CD4-positive, alpha-beta T cell treated with Interleukin-4 for 4 hours (primary cell): ENCODE results near the gene PURA.
"Not testable (repeated sequence)": the region's sequence is repeated elsewhere in the genome, so short reads cannot be mapped to it uniquely, and the experiment has no call there.

ENCODE experiments used
- DNase-seq: peaks from one replicate; pipeline ENCODE4 v3.0.0-alpha.2; 2020

The PURA gene

DNA sequence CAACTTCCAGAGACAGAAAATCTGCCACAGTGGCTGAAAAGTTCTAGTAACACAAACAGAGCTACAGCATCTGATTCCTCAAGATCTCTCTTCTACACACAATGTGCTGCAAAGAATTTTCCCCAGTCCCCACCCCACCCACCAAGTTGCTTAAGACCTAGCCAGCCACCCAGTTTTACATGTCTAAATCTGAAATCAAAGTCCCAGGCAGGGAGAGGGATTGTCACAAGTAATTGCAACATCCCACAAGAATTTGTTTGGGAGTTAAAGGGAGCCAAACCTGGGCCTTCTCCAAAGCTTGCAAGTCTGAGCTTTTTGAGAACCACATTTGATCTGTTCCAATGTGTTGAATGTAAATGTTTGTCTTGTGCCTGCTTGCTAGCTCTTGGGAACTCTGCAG lies 27.3 kb downstream of the PURA start:
- no peak for DNase-seq

DNA sequence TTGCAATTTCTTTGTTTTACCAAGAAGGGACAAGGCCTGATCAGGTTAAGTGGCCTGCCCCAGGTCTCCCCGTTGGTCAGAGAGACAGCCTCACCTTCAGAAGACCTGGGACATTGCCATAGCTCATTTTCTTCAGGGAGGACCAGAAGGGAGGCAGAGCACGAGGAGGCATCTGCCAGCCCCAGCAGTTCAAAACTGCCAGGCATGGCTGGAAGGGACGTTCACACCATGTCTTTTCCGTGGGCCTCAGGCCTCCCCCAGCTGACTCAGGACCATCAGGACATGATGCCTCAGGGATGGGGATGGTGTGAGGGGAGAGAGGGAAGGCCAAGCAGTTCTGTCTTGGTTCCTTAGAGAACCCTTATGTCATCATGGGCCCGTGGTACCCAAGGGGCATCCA lies 28.3 kb downstream of the PURA start:
- no peak for DNase-seq

DNA sequence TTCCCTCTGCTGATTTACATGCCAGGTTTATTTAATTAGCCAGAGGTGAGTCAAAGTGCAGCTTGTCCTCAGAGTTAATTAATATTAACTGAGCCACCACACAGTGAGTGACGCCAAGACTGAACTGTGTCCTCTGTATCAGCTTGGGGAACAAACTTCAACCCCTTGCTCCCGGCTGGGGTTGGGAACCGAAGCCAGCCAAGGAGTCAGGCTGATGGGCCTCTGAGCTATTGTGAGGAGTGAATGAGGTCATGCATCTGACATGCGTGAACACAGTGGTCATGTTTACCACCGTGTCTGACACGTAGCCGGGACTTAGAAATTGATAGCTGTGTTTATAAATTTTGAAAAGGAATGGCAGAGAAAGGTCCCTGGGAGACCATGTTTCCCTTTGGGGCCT lies 28.9 kb downstream of the PURA start:
- no peak for DNase-seq

DNA sequence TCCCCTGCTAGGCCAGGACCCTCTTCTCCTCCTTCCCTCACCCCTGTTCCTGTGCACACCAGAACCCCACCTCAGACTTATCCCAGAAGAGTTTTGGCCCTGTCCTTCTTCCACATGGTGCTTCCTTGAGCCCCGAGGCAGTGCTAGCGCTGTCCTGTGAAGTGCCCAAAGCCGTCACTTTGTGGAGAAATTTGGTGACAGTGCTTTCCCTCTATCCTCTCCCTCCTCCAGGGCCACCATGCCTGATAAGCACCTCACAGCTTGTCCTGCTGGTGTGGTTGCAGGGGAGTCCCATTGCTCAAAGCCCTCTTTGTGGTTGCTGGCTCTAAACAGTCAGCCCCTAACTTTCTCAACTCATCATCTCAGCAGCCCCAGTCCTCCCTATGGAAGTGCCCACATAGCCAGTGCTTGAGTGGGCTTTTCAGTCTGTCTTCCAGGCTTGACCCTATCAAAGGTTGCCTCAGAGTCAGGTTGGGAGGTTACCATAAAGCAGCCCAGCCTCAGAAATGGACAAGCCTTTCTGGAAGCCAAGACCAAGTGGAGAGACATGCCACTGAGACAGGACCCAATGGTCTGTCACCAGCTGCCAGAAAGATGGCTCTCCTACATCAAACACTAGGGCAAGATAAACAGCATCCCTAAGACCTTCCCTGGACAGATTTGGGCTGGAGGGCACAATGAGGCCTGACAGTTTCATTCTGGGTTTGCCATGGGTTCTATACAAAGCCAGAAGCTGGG lies 29.8 kb downstream of the PURA start:
- DNase-seq, result no peak

DNA sequence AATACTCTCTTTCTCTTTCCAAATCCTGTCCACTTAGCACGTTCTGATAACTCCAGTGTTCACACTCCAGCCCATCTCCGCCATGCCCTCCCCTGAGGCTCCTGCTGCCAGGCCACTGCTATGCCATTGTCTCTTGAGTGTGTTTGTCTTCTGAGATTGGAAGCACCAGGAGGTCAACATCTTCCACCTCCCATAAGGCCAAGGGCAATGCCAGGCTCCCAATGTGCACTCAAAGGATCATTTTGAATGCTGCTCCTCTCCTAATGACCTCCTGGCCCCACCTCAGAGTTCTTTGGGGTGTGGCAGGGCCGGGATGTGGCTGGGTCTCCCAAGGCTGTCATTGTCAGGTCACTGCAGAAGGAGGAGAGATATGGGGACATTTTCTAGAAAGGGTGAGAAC lies 31.3 kb downstream of the PURA start:
- DNase-seq, result no peak

DNA sequence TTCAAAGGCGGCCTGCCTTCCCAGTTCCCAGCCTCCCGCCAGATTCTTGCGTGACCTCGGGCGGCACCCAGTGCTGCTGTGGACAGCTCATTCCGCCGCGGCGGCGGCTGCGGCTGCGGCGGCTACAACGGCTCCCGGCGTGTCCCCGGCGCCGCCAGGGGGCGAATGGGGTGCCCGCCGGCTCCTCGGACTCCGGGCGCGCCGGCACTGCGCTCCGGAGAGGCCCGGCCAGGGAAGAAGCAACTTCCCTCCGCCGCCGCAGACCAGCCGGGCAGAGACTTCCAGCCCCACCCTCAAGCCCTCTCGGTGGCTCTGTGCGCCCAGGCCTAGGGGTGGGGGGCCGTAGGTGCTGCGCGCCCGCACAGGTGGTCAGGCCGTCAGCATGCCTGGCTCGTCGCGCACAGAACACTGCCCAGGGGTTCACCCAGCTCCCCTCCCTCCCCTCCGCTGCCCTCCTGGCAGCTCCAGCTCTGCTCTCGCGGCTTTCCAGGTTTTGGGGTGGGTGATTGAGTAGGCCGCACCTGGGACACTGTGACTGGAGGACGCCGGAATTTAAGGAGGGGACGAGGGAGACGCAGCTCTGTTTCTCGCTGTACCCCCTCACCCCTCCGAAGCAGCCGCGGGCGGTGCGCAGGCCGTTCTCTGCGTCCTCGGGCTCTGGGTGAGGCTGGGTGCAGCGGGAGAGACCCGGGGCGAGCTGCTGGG lies 32.1 kb downstream of the PURA start:
- peak; percentile 30 for DNase-seq

DNA sequence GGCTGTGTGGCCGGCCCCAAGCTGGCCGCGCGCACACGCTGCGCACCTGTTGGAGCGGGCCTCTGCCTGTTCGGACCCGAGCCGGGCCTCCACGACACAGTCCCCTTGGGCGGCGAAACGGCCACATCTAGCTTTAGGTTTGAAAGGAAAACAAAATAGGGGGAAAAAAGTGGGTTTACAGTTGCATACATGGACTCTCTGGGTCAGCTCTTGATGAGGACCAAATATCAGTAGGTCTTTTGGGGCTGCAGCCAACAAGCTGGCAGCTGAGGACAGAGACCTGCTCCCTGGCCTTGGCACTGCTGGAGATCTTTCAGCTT lies 32.6 kb downstream of the PURA start:
- no peak for DNase-seq

DNA sequence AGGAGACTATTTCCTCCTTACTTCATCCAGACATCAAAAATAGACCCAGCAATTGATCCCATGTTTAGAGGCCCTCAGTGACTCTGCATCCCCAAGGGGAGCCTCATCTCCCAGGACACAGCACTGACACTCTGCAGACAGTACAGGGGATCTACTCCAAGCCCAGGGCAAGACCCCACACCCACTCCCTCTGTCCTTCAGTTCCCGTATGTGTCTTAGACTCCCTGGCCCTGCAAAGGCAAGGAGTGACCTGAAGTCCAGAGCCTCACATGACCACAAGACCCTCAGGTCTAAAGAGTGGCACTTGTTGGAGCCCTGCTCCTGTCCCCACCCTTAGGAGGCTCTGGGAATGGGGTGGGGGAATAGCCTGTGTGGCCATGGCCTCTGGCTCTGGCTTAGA lies 33.6 kb downstream of the PURA start:
- no peak for DNase-seq

DNA sequence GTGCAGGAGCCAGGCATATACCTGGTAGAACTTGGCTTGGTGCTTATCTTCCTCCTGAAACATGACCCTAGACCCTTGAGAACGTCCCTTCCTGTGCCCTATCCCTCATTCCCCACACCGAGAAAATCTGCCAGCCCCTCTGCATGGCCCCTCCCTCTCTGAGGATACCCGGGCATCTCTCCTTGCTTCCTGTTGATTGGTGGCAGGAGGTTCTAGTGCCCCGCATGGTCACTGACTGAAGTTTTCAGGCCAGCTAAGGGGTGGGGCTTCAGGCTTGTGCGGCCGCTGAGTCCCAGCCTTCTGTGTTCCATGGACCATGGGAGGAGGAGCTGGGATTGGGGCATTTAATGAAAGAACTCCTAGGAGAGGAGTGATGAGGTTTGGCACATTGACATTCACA lies 34.6 kb downstream of the PURA start:
- no peak for DNase-seq

DNA sequence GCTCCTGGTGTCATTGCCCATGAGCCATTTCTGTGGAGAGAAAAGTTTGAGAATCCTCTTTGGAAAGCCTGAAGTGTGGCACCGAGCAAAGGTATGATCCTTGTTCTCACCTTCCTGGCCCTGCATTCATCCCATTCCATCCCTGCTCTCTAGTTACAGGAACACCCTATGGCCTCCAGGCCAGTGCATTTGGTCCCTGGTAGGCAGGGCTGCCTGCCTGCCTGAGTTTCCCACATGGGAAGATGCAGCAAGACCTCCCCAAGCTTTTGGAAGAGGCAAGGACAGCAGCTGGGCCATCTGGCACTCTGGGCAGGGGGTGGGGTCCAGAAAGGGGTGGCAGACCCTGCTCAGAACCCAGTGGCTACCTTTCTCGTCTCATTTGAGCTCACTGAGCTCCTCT lies 36.3 kb downstream of the PURA start:
- no peak for DNase-seq

DNA sequence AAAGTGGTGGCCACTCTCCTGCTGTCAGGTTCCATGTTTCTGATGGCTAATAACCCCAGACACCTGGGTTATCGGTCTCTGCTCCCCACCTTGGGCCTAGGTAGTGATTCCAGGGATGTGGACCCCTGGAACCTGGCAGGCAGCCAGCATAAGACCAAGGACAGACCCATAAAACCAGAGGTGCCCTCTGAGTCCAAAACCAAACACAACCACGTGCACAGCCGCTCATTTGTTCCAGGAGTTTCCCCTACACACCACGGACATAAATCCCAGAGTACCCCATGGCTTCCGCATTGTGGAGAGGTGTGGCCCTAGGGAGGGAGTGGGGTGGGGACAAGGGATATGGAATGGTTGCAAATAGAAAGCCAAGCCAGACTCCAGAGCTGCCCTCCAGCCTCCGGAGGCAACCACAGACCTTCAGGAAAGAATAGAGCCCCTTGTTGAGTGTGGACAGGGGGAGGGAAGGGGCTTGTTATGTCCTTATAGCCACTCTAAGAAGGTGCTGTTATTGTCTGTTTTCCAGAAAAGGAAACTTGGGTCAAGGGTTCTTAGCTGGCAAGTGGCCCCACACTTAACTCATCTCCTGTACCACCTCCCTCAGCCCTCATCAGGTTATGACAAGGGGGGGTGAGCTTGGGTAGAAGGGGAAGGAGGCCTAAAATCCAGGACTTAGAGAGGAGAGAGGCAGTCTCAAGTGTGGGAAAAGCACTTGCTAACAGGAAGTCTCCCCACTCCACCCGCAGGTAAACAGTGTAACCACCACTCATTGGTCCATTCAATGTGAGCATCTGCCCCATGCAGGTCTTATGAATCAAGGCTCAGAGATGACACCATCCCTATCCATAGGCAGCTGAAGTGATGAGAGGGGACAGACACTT lies 37.5 kb downstream of the PURA start:
- DNase-seq, result no peak

DNA sequence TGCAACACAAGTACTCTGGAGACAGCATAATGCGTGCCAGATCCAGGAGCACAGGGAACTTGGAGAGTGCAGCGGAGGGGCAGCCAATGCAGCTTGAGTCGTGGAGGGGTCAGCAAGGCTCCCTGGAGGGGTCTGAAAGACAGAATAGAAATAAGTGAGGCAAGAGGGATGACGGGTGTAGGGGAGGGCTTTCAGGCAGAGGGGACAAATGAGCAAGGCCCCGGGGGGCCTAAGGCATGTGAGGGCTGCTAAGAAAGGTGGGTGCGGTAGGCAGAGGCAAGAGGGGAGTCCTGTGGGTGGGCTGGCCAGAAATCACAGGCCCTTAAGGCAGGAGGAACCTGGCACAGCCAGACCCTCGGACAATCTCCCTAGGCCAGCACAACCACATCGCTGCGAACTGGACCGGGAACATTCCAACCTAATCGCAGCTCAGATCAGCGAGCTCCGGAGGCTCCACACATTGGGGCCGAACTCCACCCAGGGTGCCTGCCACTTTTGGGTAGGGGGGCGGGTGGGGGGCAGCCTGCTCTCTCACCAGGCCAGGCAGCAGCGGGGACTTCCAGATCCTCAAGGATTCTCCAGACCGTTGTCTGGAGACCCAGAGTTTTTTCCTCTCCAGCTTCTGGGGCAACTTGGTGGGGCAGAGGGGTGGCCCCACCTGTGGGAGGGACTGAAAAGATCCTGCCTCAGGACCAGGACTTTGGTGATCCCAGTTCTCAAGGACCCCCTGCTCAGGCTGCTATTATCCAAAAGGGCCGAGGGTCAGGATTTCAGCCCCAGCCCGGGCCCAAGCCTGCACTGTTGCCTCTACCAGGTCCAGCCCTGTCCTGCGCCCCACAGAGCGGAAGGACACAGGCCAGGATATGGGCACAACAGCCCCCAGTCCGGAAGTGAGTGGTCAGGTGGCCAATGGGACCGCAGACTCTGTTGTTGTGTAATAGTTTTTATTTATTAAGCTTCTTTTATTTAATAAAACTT lies 38.4 kb downstream of the PURA start:
- no peak for DNase-seq

DNA sequence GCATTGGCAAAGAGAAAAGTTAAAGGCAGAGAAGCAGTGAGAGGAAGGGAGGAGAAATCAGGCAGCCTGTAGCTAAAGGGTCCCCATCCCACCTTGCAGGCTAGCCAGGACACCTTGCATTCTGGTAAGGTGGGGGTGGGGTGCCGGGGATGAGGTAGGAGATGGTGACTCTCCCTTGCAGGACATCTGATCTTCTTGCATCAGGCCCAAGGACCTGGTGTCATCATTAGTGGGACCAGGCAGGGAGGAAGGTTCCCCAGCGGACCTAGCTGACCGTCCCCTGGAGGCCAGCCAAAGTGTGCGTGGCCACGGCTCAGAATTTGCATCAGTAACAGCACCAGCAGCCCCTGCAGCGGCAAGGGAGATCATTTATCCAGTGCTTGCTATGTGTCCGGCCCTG lies 39.3 kb downstream of the PURA start:
- DNase-seq, result no peak

DNA sequence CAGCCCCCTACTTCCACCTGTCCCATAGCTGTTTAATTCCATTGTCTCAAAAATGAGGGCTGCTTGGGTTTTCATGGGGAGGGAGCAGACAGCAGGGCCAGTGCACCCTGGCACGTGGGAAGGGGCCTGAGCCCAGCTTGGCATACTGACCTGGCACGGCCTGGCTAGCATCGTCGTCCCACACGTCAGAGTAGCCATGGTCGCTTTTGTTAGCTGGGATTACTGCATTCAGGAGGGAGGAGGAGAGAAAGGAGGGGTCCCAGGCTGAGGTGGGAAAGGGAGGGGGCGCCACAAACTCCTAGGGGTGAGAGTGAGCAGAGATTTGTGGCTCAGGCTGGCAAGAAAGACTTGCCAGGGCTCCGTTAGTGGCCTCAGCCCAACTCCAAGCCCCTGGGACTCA lies 40.0 kb downstream of the PURA start:
- DNase-seq, result no peak

DNA sequence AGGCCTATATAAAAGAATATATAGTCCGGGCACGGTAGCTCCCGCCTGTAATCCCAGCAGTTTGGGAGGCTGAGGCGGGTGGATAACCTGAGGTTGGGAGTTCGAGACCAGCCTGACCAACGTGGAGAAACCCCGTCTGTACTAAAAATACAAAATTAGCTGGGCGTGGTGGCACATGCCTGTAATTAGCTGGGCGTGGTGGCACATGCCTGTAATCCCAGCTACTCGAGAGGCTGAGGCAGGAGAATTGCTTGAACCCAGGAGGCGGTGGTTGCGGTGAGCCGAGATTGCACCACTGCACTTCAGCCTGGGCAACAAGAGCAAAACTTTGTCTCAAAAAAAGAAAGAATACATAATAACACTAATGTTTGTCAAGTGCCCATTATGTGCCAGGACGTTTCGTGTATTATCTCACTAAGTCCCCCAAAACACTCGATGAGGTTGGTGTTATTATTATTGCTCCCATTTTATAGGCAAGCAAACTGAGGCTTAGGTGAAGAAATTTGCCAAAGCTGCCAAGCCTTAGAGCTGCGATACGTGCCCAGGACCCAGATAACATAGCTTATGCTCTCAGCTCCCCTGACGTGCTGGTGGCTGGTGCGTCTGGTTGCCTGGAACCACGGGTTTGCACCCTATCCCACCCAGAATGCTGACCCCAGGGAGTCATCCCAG lies 40.9 kb downstream of the PURA start:
- DNase-seq, result not testable (repeated sequence)

DNA sequence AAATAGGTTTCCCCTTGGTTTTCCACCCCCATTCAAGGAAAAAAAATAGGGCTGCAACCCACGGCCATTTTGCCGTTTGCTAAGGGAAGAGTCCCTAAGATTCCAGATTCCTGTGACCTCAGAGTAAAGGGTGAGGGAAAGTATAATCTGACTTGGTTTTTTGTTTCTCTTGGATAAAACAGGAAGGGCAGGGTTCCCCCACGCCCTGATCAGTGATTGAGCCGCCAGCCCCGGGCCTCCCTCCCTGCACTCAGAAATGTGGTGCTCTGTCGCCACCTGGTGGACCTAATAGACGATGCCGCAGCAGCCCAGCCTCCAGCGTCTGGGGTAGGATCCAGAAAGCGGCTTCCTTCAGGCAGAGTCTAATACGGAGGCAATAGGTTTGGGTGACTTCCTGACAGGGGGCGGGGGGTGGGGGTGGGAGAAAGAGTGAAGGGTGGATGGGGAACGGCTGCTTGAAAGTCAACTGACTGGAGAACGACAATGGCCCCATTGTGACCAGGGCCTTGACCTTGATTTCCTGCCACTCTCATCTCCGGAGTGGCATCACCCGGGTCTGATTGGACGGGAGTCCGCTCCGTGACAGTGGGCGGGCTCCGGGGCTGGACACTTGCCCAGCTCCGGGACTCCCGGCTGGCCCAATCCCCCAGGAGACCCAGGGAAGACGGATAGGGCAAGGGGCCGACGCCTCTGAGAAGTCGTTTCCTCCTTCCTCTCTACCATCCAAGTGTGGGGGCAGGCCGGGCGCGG lies 43.3 kb downstream of the PURA start:
- peak; percentile 81 for DNase-seq

DNA sequence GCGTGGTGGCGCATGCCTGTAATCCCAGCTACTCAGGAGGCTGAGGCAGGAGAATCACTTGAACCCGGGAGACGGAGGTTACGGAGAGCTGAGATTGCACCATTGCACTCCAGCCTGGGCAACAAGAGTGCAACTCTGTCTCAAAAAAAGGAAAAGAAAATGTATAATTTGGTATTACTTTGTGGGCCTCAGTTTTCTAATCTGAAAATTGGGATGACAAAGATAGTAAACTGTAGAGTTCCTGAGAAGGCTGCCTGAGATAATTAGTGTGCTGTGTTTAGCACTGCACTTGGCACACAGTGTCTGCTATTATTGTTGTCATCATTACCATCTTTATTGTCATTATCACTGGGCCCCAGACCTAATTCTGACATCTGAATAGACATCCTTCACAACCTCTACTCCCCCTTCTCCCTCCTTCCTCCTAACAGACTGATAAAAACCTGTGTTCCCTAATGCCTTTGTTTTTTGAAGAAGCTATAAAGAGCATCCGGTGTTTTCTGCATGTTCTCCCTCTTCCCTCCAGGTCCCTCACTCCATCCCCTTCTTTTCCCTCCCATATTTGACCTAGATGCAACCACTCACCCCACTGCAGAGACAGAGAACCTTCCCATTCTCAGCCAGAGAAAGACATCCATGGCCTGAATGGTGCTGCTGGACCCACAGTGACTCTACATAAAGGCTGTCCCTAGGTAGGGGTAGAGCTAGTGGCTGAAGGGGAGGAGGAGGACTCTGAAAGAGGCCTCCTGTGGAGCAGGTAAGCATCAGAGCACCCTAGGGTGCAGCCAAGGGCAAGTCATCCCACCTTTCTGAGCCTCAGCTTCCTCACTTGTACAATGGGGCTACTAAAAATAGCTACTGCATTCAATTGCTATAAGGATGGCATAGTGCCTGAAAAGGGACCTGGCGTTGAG lies 45.4 kb downstream of the PURA start:
- DNase-seq, result no peak

DNA sequence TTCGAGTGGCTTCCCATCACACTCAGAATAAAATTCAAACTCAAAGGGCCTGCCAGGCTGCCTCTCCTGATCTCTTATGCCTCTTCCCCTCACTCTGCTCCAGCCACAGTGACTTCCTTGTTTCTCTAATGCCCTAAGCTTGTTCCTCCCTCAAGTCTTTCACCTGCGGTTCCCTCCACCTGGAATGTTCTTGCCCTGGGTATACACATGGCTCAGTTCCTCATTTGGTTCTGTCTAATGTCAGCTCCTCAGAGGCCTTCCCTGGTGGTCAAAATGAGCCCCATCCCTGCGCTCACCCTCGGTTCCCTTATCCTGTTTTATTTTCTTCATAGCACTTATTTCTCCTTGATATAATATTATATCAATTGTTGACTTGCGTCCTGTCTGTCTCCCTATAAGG lies 48.4 kb downstream of the PURA start:
- no peak for DNase-seq

DNA sequence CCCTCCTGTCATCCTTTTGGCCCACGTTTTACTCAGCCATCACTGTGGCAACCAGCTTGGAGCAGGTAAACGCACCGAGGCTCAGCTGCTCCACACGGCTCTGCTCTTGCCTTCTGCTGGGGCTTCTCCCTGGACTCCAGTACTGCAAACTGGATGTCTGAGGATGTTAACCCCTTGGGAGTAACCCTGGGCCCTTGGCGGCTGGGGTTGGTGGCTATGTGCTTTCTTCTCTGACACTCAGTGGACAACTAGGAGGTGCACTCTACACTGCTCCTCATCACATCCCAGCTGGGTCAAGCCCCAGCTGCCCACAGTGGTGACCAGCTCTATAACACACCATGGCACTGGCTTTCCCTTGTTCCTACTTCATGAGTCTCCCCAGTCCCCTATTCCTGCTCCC lies 48.9 kb downstream of the PURA start:
- DNase-seq, result no peak
